HL-60/S4 treated with retinoic acid at 250 ng/mL for 4 days and 3 days (cell line): ENCODE data around the gene FOXG1.

Source experiments
- in situ Hi-C: fragments of 300-500 bp; cut with MboI; formaldehyde crosslinking; loops from 2 replicates; pipeline ENCODE4 v1.7.0; 2022; ENCODE audit warnings: low sequenced_read_pairs

The FOXG1 gene

DNA sequence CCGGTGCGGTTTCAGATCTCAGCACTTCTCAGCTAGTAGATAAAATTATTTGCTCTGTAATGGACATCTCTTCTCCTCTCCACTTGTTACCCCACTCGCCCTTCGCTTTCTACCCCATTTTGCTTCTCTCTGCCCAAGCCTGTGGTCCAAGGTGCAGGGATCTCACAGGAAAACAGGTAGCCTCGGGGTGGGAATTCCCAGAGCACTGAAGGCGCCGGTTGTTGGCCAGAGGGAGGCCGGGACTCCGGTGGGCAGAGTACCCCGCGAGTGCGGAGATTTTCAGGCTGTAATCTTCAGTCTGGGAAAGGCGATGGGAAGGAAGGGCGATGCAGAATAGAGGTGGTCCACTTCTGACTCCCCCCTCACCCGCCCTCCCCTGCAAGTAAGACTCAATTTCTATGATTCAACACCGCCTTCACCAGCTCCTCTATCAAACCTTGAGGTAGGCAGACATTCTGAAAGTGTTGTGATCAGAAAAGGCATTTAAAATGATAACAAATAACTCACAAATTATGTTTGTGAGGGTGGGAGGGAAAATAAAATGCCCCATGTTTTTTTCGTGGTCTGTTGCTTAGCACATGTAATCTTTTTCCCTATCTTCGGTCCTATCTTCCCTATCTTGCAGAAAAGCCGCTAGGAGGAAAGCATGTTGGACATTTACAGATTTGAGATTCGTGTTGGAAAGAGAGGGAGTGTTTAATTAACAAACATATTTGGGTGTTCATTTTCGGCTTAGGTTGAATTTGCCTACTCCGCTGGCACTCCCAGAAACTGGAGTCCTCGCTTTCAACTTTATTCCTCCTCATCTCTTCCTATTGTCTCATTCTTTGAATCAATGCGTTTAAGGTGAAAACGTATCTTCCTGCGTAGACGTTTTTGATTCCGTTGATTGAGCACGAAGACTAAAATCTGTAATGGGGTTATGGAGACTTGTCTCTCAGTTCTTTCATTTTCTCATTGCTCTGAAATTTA is 8.5 kb downstream of the FOXG1 start:
- in situ Hi-C loops = no loop called here

DNA sequence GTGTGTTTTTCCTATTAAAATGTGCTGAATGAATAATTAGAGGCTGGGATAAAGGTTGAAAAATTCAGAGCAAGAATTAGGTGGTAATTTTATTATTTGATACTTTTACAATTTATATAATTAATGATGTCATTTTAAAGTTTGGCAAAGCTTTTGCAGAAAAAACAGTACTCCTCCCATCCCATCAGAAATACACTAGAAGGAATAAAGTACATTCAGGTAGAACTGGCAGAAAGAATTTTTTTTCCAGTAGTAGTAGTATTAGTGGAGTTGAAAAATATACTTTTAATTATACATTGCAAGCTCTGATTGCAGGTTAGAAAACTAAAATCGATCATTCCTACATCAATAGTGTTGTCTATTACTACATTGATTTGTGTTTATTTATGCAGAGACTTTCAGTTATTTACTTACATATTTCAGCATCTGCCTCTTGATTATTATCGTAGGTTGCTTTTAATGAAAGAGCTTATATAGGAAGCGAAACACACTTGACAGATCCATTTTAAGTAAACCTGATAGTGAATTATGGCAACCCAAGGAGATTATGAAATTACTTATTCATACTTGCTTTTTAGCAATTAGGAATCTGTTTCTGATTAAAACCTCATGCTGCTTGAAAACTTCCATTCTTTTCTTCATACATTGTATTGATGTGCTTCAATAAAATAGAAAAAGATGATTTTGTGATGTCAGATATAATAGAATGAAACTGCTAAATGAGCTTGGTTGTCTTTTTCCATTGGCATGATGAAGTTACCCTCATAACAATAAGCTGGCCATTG is 10.1 kb downstream of the FOXG1 start:
- in situ Hi-C loops = no loop called here

DNA sequence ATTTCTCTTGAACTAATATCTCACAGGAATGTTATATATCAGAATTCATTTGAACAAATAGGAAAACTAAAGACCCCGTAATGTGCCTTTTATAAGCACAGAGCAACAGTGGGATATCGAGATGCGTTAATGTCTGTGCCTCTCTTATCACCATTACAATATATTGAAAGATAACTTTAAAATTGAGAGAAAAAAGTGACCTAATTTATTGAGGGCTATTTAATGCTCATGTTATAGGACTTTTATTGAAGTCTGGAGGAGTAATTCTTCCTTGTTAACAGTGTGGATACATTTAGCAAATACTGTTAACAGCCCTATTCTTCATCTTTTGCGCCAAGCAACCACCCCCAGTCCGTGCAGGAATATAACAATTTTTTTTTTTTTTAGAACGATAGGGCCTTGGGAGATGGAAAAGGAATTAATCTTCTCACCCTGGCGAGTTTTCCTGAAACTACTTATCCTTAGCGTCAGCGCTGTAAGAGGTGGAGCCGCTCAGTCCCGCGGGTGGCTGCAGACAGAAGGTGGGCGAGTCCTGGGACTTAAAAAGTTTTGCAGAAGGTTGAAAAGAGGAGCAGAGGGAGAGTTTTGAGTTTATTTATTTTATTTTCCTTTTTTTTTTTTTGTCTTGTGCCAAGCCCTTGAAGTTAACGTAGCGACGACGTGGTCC is 11.0 kb downstream of the FOXG1 start:
- in situ Hi-C loops = no loop called here

DNA sequence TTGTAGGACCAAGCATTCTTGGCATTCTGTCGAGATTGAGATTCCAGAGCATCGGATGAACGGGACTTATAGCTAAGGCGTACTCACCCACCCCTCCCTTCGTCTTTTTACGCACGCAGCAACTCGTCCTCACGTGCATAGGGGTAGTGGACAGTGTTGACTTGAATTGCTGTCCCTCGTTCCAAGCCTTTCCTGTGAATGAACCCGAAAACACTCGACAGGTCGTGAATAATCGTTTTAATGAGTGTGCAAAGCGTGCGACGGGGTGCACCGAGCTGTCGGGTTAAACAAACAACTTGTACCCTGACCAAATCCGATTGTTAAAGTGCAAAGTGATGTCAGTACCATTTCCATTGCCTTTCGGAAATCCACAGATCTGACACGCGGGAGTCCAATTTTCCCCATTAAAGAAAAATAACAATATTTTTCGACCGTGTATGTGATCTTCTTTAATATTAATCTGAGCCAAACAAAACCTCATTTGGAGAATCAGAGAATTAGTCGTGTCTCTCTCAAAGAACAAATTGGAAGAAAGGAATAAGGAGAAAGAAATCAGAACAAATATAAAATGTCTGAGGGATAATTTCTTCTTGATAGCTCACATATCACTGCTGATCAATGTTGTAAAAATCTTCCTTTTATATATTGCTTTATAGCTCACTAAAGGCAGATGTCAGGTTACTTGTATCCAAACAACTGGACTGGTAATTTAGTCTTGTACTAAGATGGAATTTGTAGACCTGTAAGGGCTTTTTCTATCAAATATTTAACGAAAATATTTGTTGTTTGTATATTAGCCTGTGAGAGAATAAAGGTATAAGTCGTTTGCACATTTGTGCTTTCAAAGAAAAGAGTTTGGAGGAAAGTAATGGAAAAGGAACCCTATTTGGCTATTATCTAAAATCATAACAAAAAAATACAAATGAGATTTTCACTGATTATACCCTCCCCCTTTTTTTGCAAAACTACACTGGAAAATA is 11.8 kb downstream of the FOXG1 start:
- in situ Hi-C loops = no loop called here

DNA sequence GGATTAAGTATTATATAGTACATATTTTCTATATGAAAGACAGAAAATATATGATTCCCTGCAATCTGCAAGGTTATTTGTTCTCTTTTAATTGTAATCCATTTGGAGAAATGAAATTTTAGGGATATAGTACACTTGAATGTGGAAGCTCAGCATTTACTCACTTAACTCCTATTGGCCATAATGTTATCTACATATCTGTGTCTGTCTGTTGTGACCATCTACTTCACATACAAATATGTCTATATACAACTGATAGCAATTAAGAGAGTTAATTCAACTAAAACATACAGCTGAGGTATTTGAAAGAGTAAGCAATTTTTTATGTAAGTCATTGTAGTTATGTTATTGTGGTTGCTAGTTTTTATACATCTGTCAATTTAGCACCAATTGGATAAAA is 12.9 kb downstream of the FOXG1 start:
- in situ Hi-C loops = no loop called here

DNA sequence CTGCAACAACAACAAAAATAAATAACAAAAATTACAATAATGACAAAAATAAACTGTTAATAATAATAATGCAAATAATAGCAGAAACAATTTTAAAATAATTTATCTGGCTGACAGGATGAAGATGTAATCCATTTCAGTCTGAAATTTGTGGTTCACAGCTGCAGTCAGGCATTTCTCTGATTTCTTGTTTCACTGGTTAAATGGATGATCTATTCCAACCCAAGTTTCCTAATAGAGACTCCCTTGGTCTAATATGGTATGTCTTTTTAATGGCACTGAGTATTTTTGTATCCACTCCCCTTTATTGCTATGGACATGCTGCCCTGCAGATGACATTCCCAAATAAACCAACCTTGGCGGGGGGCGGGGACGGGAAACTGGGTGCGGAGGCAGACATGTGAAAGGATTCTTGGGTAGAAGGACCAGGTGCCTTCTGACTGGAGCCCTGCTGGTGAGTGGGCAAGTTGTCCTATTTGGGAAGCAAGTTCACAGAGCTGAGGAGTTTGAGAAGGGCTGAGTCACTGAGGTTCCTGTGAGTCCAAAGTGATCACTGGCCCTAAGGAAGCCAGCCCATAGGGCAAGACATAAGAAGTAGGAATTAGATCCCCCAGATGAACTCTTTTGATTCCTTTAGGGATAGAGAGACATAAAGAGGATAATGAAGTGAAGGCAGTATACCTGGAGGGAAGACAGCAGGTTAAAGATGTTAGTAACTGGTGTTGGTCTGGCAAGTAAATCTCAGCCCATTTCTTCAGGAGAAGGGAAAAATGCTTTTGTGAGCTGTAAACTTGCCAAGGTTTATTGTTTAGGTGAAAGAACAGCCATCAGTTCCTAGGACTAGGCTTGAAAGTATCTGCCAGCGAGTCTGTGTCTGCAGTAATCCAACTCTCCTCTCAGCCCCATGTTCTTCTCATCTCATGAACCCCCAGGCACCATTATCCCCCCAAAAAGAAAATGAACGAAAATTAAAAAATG is 14.5 kb downstream of the FOXG1 start:
- in situ Hi-C loops = no loop called here

DNA sequence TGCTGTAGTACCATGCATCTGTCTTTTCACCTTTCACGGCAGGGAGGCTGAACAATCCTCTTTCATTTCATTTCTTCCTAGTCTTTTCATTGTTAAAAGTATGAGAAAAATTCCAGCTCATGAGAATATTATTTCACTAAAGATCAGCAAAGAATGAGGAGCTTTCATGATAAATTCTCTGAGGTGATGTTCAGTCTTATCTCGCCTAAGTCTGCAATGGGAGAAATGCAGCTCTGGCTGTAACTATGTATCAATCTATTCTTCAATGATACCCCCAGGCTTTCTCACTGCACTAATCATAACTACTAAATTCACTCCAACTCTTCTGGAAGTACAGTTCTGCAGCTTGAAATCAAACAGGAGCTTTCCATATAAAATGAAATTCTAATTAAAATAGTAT is 15.7 kb downstream of the FOXG1 start:
- in situ Hi-C loops = no loop called here

DNA sequence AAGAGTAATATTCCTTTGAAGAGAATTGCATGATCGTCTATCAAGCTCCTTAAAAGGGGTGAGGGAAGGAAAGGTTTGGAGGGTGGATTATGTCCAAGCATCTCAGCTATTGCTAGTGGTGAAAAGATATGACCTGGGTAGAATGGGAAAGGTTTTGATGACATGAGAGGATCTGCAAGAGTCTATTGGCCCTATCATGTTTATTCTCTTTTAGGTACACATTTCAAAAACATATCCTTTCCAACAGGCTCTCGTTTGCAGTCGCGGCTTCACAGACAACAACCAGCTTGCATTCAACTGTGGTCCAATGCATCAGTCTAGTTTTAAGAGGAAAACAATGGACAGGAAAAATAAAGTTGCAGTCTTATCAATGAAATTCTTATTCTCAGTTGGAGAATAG is 17.1 kb downstream of the FOXG1 start:
- in situ Hi-C loops = no loop called here

DNA sequence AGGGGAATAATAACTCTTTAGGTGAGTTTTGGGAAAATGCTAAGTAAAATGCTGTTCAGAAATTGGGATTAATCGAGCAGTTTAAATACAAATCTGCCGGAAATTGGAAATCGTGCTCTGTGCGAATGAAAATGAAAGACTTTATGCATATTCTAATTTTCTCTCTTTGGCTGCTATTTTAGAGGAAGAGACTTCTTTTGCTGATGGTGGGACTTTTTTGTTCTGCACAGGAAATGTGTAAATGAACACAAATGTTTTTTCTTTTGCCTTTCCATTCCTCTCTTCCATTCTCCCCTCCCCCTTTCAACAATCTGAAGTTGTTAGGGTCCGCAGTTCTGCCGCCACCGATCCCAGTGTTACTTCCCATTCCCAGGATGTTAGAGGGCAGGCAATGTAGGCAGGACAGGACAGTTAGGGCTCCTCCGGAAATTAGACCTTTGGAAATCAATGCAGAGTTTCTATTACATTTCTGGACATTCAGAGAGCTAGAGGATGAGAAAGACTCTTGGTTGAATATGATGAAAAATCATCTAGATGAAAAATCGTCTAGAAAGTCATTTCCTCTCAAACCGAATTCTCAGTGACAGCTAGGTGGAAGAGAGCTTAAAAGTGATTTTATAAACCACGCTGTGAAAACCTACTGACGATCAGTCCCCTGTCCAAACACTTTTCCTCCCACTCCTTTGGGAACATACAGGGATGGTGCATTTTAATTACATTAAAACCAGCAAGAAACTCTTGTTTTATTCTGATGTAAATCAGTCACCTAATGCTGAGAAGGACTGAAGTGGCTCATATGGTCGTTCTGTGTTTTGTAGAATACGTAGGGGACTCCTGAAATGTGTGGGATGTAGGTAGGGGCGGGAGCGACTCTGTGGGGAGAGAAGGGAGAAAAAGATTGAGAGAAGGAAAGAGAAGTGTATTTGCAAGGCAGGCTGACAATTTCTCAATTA is 17.8 kb downstream of the FOXG1 start:
- in situ Hi-C loops = no loop called here

DNA sequence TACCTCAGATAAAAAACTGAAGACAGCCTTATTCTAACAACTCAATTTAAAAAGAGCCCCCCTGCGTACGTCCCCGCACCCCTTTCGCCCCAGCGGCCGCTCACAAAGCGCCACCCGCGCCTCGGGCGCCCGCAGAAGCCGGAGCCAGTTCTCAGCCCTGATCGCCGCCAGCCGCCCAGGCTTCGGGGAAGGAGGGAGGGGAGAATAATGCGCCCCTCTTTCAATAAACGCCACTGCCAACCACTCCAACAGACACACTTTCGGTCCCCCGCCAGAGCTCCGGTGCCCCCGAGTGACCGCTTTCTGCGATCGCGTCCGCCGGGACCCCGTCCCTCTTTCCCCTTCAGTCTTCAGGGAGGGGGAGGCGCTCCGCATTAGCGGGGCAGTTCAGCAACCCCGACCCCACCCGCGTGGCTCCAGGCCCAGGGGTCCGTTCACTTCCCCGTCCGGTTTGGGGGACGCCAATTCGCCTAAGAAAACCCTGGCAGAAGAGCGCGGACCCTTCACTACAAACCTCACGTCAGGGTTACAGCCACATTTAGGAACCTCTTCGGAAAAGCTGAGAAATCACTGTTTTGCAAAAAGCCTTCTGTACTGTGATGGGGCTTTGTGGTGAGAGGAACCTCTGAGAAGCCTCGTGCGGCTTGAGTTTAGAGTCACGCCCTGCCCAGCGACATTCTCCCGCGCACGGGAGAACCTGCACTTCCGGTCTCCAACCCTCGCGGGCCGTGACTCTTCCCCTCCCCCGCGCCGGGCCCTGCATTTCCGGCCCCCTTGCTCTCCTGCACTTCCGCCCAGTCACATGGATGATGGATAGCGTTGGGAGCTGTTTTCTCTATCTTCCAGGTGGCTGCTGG is 18.7 kb downstream of the FOXG1 start:
- in situ Hi-C loops = no loop called here

DNA sequence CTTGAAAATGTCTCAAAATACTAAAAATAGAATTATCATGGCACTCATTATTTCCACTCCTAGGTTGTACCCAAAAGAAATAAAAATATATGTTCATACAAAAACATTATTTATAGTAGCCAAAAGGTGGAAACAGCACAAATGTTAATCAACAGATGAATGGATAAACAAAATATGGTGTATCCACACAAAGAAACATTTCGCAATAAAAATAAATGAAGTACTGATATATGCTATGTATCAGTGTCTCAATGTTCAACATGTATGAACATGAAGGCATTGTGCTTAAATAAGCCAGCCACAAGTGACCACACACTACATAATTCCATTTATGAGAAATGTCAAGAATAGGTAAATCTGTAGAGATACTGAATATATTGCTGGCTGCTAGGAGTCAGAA is 40.9 kb downstream of the FOXG1 start:
- in situ Hi-C loops = no loop called here

DNA sequence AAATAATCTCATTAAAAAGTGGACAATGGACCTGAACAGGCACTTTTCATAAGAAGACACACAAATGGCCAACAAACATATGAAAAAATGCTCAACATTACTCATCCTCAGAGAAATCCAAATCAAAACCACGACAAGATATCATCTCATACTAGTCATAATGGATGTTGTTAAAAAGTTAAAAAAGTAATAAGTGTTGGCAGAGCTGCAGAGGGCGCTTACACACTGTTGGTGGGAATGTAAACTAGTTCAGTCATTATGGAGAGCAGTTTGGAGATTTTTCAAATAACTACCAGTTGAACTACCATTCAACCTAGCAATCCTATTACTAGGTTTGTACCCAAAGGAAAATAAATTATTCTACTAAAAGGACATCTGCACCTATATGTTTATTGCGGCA is 47.2 kb downstream of the FOXG1 start:
- in situ Hi-C loops = no loop called here
